HL-60/S4 treated with phorbol 12-myristate 13-acetate at 8.2 ng/mL for 4 days and 3 days (cell line): ENCODE data around the gene EFCAB11.
"Not testable (repeated sequence)": the region's sequence is repeated elsewhere in the genome, so short reads cannot be mapped to it uniquely, and the experiment has no call there.

Source experiments
- in situ Hi-C: fragments of 300-500 bp; cut with MboI; formaldehyde crosslinking; loops from 2 replicates; pipeline ENCODE4 v1.15.0; 2022; ENCODE audit warnings: low sequenced_read_pairs

The EFCAB11 gene

DNA sequence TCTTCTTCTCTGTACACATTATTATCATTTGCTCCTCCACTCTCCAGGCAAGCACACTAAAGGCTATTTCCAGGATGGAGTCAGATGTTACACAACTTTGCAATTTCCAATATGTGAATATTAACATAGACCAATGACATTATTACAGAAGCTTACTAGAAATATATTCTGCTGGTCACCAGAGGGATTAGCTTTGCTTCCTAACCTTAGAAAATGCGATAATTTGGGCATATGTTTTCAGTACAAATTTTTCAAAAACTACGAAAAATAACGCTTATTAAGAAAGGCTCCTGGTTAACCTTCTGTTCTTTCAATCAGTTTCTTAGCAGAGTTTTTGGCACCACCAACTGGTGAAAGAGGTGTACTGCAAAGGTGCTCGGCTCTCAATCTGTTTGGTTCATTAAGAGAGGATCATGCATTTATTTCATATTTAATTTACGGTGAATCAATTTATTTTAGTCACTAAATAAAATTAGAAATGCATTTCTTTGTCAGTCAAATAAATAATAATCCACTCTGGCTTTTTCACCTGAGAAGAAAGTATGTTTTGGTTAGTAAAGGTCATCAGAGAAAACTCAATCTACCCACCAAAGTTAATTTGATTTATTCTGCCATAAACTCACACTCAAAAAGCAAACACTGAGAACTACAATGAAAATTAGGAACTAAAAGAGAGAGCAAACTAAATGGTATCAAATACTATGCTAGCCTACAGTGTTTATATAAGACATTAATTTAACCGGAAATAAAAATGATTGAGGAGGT lies 39.2 kb downstream of the EFCAB11 start:
- in situ Hi-C loops: loop anchor here (10.0 to 25.0 kb wide), 2 partner anchors 753 to 870 kb away; no protein-coding TSS in a partner anchor

DNA sequence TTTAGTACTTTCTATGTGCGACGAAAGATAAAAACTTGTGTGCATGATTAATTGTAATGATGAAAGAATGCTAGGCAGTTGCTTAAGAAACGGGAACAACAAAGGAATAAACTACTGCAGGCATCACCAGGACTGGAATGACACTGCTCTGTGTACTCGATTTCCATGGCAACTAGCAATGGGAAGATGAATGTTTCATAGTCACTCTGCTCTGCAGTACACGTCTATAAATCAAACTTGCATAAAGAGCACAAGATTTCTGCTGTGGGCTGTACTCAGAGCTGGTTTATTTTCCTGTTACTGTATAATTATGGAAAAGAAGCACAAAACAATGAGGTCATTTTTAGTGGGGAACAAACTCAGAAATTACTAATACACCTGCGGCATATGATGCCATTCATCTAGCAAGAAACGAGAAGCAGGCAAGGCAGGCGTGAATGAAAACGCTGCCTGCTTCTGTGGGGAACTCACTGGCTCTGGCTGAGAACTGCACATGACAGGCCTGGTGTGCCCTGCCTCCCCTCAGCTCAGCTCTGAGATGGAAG lies 41.8 kb downstream of the EFCAB11 start:
- in situ Hi-C loops: loop anchor here (10.0 to 25.0 kb wide), 2 partner anchors 750 to 868 kb away; no protein-coding TSS in a partner anchor

DNA sequence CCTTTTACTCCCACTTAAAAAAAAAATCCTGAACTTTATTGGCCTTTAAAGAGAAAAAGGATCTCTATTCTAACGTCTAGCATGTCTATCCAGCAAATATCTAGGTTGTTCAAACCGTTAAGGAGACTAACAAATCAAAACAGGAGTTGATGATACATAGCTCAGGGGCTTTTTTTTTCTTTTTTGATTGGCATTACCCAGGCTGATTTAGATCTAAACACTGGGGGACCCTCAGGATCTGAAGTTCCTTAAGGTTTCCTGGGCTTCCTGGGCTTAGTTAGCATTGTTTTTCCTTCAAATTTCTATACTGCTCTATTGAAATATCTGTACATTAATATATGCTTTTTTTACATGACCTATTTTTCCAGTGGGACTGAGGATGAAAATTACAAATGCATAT lies 42.3 kb downstream of the EFCAB11 start:
- in situ Hi-C loops: loop anchor here (10.0 to 25.0 kb wide), 2 partner anchors 750 to 867 kb away; no protein-coding TSS in a partner anchor

DNA sequence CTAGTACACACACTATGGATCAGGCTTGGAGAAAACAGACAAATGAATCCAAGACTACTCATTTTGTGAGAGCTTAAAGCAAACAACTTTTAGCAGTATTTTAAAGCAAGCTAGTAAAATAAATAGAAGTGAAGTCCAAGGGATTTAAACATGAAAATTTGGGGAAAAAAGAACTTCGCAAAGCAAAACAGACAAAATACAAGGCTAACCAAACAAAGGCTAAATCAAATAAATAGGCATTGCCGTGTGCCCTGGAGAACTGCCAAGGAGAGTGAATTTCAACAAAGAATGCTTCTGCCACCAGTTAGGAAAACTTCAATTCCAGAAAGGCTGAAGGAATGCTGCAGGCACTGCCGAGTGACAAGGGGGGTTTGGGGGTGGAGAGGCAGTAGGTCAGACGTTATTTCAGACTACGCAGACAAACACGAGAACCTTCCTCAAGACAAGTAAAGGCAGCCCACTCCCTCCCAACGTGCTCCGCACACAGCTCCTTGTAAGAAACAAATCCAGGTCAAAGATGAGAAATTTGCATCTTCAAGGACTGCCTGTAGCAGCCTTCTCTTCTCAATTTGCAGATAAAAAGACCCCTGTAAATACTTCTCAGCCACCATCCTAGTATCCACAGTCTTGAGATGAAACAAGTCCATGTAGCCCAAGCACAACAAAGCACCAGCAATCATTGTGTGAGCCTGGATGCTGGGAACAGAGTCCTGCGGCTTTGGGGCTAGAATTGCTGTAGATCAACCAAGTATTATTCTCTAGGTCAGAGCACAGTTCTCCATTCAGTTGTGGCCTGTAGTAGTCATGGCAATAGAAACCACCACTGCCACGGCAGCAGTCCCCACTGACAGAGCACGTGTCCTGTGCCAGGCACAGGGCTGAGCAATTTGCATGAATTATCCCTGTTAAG lies 43.3 kb downstream of the EFCAB11 start:
- in situ Hi-C loops: loop anchor here (10.0 to 25.0 kb wide), 2 partner anchors 749 to 866 kb away; no protein-coding TSS in a partner anchor

DNA sequence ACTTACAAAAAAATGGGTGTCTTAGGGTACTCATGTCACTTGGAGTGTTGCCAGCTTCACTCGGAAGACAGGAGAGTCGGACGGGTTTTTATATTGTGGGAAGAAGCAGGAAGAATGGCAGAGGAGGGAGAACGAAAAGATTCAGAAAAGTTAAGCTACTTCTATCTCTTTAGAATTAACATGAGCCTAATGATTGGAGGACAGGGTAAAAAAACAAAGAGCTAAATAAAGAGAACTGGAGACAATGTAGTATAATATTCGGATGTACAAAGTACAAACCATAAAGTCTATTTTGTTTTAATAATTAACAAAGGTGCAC lies 43.9 kb downstream of the EFCAB11 start:
- in situ Hi-C loops: loop anchor here (10.0 to 25.0 kb wide), 2 partner anchors 748 to 866 kb away; no protein-coding TSS in a partner anchor

DNA sequence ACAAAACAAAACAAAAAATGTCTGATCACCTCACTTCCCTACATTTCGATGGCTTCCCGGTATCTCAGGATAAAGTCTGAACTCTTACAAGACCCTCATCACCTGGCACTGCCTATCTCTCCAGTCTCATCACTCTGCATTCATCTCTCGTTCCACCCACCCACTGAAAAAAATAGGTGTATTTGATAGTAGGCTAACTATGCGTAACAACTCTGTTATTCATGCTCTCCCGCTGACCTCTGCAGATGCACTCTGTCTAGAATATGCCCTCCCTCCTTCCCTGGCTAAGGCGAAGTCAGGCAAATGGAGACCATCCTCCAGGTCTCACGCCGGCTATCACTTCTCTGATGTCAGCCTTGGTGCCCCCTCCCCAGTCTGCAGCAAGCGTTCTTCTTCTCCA lies 44.9 kb downstream of the EFCAB11 start:
- in situ Hi-C loops: loop anchor here (25.0 kb wide), 1 partner anchor 747 kb away; no protein-coding TSS in a partner anchor

DNA sequence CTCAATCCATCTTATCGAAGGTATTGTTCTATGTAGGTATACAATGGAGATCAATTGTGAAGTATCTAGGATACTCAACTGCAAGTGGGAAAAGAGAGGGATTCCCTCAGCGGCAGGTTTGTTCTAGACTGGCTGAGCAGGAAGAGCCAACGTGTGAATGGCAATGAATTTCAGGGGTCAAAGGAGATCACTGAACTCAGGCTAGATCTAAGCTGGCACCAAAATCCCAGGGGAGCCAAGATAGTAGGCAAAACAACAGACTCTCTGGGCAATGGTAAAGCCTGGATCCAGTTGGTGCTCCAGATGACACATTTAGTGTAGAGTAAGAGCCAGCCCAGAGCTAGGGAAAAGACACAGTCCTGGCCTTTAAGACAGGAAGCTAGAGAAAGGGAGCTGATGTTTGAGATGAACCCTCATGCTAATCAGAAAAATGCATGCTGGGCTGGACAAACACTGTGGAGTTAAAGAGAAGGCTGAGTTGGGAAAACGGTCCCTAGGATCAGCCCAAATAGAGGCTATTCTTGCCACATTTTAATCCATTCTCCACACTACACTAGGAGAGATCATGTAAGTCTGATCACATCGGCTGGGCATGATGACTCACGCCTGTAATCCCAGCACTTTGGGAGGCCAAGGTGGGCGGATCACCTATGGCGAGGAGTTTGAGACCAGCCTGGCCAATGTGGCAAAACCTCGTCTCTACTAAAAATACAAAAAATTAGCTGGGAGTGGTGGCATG lies 45.6 kb downstream of the EFCAB11 start:
- in situ Hi-C loops: loop anchor here (25.0 kb wide), 1 partner anchor 747 kb away; no protein-coding TSS in a partner anchor

DNA sequence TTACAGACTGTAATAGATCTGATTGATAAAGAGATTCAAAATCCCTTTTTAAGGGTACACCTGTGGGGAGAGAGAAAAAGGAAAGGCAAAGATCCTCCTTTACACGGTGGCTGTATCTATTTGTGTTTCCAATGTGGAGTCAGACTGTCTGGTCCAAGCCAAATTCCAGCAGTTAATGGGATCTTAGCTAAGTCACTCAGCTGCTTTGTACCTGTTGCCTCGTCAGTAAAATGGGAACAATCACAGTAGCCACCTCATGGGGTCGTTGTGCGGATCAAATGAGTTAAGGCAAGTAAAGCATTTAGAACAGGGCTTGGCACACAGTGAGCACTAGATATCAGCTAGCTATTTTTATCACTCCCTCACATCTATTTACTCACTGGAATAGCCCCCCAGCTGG lies 46.9 kb downstream of the EFCAB11 start:
- in situ Hi-C loops: loop anchor here (25.0 kb wide), 1 partner anchor 745 kb away; no protein-coding TSS in a partner anchor

DNA sequence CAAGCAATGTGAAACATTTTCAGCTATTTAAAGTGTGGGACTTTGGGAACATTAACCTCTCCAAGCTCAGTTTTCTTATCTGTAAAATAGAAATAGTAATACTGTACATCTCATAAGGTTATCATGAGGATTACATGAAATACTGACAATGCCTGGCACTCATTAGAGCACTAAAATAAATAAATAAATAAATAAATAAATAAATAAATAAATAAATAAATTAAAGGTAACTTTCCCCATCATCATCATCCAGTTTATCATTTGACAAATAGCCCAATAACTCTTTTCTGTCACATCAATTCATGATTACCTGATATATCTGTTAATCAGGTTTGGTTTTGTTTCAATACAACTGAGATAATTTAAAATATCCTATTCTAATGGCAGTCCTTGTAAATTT lies 48.5 kb downstream of the EFCAB11 start:
- in situ Hi-C loops: loop anchor here (25.0 kb wide), 1 partner anchor 744 kb away; no protein-coding TSS in a partner anchor

DNA sequence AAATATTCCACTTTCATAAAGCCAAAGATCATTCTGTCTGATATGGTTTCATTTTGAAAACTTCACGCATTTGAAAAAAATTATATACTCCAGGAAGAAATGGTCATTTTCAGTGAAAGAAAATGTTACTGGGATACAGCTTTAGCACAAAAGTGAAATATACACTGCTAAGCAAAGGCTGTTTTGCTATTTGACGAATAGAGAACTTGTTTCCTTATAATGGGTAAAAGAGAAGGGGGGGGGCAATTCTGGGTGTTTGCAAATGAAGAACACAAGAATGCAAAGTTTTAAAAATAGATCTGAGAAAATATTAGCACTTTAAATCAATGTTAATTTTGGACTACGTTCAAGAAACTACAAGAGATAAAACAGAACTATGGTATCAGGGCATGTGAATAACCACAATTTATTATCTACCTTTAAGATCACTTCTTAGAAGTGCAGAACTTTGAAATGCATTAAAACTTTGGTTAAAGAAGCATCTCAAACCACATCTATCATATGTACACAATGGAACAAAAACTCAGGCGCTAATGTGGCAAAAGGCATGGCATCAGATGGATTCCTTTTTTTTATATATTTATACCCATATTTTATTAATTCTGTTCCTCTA lies 51.1 kb downstream of the EFCAB11 start:
- in situ Hi-C loops: loop anchor here (25.0 kb wide), 1 partner anchor 741 kb away; no protein-coding TSS in a partner anchor

DNA sequence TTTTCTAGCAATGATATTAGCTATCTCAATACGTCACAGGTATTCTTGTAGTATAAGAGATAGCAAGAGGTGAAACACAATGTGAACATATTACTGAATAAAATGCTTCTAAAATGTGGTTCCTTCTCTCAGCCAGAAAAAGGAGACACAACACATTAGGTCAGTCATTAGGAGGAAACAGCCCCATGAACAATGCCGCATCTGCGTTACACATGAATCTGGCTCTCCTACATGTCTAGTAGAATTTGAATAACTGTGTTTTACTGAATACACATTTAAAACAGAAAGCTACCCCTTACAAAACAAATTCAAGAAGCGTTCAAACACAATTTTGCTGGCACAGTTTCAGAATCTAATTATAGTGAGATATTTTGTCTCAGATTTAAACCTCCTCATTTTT lies 51.6 kb downstream of the EFCAB11 start:
- in situ Hi-C loops: loop anchor here (25.0 kb wide), 1 partner anchor 741 kb away; no protein-coding TSS in a partner anchor

DNA sequence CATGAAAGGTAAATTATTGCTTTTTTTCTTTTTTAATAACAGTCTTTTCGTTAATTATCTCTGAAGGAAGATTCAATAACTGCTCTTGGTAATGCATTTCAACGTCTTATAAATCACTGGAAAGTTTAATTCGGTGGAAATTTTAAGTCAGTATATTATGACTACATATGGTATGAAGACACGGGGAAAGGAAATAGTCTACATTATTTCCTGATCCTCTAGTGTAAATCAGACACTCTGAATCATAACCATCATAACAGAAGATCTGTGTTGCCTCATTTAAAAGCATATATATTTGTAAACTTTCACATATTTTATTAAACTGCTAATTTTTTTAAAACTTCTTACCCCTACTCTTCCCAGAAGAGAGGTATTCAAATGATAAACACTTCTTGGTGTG lies 53.7 kb downstream of the EFCAB11 start:
- in situ Hi-C loops: loop anchor here (25.0 kb wide), 1 partner anchor 739 kb away; no protein-coding TSS in a partner anchor

DNA sequence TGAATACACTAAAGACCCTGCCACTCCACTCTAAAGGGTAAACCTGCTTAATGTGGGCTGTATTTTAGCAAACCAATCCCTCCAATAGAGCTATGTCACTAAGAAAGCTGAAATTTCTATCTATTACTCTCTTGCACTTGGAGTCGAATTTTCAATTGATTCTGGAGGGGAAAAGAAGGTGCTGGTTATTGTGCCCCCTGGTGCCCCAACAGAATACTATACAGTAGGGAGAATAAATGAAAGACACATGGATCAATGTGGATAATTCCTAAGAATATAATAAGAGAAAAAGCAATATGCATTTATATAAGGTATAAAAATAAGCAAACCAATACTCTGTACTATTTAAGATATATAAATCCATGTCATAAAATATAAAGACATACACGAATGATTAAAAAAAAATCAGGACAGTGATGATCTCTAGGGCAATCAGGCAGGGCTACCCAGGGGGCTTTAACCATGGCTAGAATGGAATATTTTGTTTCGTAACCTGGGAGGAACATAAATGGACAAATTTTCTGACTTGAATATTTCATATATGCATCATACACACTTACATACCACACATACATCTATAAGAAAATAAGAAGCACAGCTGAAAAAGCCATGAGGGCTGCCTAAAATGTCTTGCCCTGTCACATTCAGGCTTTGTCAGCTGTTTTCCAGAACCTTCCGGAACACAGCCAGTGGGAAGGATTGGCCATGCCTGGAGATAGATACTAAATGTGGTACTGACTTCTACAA lies 54.4 kb downstream of the EFCAB11 start:
- in situ Hi-C loops: loop anchor here (25.0 kb wide), 1 partner anchor 738 kb away; no protein-coding TSS in a partner anchor

DNA sequence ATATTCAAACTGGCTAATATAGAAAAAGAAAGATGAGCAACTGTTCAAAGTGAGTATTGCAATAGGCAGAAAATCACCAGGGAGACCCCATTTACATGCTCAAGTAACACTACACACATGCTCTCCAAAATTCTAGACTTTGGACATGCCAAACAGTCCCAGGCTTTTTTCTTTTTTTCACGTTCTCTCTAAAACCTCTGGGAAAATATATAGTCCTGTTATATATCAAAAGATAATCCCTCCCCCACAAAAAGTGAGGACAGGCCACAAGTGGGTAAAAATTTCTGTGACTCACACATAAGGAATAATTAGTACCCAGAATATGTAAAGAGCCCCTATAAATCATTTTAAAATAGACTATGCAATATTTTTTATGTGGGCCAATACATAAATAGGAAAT lies 55.2 kb downstream of the EFCAB11 start:
- in situ Hi-C loops: no loop called here

DNA sequence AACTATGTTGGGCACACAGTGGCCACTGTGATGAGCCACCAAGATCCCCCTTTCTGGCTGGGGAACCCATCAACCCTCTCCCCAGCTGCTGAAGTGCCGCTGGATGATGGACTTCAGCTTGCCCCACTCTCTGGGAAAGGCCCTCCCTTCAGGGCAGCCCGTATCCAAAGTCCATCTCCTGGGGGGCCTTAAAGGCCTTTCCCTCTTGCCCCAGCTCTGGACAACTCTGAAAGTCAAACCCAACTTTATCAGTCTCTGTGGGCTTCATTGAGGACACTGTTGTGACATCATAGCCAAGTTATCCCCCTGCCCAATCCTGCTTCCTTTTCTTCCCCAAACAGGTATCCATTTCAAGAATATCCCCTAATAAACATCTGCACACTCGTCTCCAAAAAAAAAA lies 61.1 kb downstream of the EFCAB11 start:
- in situ Hi-C loops: not testable (repeated sequence)

DNA sequence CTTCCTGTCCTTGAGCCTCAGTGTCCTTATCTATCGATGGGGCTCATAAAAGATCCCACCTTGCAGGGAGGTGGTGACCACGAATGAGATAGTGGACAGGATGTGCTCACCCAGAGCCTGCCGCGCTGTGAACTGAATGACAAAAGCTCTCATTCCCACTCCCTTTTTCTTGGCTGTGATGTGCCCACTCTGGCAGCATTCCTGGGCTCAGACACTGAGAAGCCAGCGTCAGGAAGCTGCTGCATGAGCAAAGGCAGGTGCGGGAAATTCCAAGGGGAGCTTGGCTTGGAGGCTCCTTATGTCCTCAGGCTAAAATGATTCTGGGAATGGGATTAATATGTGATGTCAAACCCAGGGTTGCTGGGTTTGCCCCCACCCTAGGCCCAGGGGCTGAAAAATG lies 61.6 kb downstream of the EFCAB11 start:
- in situ Hi-C loops: no loop called here

DNA sequence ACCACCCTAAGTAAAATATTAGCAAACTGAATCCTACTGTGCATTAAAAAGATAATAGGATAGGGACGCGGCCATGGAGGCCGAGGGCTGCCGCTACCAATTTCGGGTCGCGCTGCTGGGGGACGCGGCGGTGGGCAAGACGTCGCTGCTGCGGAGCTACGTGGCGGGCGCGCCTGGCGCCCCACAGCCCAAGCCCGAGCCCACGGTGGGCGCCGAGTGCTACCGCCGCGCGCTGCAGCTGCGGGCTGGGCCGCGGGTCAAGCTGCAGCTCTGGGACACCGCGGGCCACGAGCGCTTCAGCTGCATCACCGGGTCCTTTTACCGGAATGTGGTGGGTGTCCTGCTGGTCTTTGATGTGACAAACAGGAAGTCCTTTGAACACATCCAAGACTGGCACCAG lies 62.8 kb downstream of the EFCAB11 start:
- in situ Hi-C loops: not testable (repeated sequence)

DNA sequence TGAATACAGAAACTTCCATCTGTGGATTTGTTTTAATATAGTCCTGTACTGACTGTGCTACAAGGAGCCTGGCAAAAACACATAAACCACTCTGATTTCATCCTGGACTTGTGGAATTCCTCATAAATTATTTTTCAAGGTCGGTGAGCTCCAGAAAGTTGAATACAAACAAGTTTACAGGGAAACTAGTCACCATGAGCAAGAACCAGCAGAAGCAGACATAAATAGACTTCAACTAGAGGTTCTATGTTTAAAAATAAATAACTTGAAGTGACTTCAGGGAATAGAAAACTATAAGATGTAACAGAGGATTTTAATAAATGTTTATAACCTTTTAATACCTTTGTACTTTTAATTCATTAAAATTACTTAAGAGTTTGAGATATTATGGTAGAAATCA lies 63.5 kb downstream of the EFCAB11 start:
- in situ Hi-C loops: no loop called here

DNA sequence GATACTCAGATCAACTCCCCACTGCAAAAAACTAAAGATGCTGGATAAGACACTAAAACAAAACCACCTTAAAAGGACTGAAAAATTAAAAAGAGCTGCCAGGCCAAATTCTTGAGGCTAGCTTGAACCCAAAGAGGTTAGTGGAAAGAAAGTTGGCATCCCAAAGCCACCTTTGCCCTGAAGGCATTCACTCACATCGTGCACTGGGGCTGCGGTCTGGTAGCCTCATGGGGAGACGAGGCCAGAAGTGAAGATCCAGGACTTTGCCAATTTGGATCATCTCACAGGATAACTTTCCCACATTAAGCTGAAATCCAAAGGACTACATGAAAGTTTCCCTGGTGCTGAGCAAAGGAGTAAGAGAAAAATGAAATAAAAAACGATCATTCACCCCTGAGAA lies 63.9 kb downstream of the EFCAB11 start:
- in situ Hi-C loops: no loop called here
